ENCODE results near the gene AKAP3.

DNA sequence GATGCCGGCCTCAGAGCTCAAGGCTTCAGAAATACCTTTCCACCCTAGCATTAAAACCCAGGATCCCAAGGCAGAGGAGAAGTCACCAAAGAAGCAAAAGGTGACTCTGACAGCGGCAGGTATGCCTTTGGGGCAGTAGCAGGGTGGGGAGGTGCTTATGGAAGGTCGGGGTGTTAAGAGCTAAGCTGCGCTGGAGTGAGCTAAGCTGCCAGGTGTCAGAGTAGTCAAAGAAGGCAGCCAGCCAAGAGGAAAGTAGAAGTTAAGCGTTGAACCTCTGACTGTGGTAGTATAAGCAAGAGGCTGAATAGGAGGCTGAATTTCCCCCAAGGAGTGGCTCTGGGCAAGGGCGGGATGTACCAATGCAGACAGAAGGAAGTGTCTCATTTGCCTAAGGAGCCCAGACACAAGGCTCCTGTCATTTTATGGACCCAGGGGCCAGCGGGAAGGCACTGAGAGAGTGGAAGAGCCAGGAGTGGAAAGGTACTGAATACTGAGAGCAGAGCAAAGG, 57.6 kb downstream of the AKAP3 start:
- TF ChIP-seq POLR2A (IDR thresholded peaks at IDR 0.05) = no peak
- TF ChIP-seq, protein P1, sequence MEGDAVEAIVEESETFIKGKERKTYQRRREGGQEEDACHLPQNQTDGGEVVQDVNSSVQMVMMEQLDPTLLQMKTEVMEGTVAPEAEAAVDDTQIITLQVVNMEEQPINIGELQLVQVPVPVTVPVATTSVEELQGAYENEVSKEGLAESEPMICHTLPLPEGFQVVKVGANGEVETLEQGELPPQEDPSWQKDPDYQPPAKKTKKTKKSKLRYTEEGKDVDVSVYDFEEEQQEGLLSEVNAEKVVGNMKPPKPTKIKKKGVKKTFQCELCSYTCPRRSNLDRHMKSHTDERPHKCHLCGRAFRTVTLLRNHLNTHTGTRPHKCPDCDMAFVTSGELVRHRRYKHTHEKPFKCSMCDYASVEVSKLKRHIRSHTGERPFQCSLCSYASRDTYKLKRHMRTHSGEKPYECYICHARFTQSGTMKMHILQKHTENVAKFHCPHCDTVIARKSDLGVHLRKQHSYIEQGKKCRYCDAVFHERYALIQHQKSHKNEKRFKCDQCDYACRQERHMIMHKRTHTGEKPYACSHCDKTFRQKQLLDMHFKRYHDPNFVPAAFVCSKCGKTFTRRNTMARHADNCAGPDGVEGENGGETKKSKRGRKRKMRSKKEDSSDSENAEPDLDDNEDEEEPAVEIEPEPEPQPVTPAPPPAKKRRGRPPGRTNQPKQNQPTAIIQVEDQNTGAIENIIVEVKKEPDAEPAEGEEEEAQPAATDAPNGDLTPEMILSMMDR (IDR thresholded peaks at IDR 0.05) = no peak
- TF ChIP-seq POLR2AphosphoS5 (IDR thresholded peaks at IDR 0.05) = no peak

Data from prostate gland (tissue), 2 donors.